Endothelial cell (in vitro differentiated cells): ENCODE data around the gene FRAT1. TPM values are rescaled to one million over a fixed set of nuclear protein-coding genes. Genes with fewer than 3 reads are reported as not detected.

Source experiments
- DNase-seq: peaks from one replicate; pipeline ENCODE4 v3.0.0; 2021; ENCODE audit warnings: low spot score
- H3K27ac Mint-ChIP-seq: one replicate; pipeline ENCODE4 v1.8.0; 2021; ENCODE audit warnings: mixed read lengths, inconsistent platforms; ENCODE audit not compliant: unreplicated experiment
- H3K27me3 Mint-ChIP-seq: one replicate; pipeline ENCODE4 v1.8.0; 2021; ENCODE audit warnings: mild to moderate bottlenecking, moderate library complexity, mixed read lengths, inconsistent platforms; ENCODE audit not compliant: unreplicated experiment
- H3K36me3 Mint-ChIP-seq: one replicate; pipeline ENCODE4 v1.8.0; 2021; ENCODE audit warnings: mild to moderate bottlenecking, low read depth, mixed read lengths, inconsistent platforms; ENCODE audit not compliant: unreplicated experiment
- H3K4me1 Mint-ChIP-seq: one replicate; pipeline ENCODE4 v1.8.0; 2021; ENCODE audit warnings: mild to moderate bottlenecking, mixed read lengths, inconsistent platforms; ENCODE audit not compliant: unreplicated experiment
- H3K4me3 Mint-ChIP-seq: one replicate; pipeline ENCODE4 v1.8.0; 2021; ENCODE audit warnings: mild to moderate bottlenecking, mixed read lengths, inconsistent platforms; ENCODE audit not compliant: unreplicated experiment
- H3K9me3 Mint-ChIP-seq: one replicate; pipeline ENCODE4 v1.8.0; 2021; ENCODE audit warnings: mixed read lengths, inconsistent platforms; ENCODE audit not compliant: unreplicated experiment
- total RNA-seq: library from RNA; stranded (reverse); fragmentation: NEBNext Ultra II Directional; extraction: Animal tissue kit (Norgen Biotek cat#: 25700); gene quantifications from one replicate; pipeline ENCODE4 v1.2.1, GENCODE V29; 2021; ENCODE audit not compliant: unreplicated experiment
- TF ChIP-seq, protein P1 (sequence below): fragments of 200-600 bp; sonication (generic); IDR thresholded peaks from one replicate; pipeline ENCODE4 v1.5.0; 2021; ENCODE audit warnings: antibody characterized with exemption; ENCODE audit not compliant: unreplicated experiment

FRAT1 gene
- total RNA-seq, 1 donor from 2014 or later = 8.0 TPM

DNA sequence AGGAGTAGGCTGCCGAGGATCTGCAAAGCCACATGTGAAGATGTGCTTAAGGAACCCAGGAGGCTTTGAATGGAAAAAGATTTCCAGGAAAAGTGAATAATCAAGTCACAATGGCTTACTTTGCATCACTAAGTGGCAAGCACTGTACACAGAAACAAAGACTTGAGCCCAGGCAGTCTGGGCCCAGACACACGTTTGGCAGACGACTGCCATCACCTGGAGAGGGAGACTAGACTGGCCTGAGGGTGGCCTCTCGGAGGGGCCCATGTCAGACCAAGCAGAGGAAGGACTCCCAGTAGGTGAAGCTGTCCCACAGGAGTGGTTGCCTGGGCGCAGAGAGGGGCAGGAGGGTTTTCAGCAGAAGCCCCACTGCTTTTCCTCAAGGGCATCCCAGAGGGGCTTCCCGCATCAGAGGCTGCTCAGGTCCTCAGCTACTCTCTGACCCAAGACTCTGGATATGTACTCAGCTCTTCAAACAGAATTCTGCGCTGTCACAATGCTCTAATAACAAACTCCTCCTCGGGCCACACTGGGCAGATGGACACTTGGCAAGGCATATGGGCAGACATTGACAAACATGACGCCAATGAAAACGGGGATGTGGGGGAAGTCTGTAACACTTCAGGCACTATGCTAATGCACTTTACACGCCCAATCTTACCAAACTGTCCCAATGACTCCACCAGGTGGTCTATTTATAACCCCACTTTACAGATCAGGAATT lies 43.4 kb downstream of the FRAT1 start:
- Mint-ChIP-seq H3K9me3 (no peaks in the 10 kb centered on the region), H3K4me1 (peaks cover 20% of the 10 kb centered on the region), H3K36me3 (peaks cover 13% of the 10 kb centered on the region), H3K27ac (no peak overlapping the region), H3K4me3 (peak overlapping the region; percentile 8), H3K27me3 (peaks cover 11% of the 10 kb centered on the region)
- DNase-seq = no peak
- TF ChIP-seq, protein P1, sequence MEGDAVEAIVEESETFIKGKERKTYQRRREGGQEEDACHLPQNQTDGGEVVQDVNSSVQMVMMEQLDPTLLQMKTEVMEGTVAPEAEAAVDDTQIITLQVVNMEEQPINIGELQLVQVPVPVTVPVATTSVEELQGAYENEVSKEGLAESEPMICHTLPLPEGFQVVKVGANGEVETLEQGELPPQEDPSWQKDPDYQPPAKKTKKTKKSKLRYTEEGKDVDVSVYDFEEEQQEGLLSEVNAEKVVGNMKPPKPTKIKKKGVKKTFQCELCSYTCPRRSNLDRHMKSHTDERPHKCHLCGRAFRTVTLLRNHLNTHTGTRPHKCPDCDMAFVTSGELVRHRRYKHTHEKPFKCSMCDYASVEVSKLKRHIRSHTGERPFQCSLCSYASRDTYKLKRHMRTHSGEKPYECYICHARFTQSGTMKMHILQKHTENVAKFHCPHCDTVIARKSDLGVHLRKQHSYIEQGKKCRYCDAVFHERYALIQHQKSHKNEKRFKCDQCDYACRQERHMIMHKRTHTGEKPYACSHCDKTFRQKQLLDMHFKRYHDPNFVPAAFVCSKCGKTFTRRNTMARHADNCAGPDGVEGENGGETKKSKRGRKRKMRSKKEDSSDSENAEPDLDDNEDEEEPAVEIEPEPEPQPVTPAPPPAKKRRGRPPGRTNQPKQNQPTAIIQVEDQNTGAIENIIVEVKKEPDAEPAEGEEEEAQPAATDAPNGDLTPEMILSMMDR = no peak

DNA sequence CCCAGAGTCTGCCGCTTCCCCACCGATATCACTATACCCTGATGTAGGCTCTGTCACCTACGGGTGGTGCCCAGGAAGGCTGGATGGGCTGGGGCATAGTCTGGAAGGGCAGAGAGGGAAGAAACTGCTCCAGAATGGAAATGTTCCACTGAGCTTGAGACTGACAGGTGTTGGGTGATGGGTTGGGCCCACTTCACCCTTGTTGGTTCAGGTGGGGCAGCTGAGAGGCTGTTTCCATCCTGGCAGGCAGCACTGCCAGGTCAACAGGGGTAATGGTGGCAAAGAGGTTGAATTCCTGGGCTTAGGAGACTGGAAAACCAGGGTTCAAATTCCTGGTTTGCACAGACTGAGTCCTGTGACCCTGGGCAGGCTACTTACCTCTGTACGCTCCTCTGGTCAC lies 44.0 kb downstream of the FRAT1 start:
- Mint-ChIP-seq H3K4me1 (peaks cover 20% of the 10 kb centered on the region), H3K9me3 (no peaks in the 10 kb centered on the region), H3K36me3 (peaks cover 13% of the 10 kb centered on the region), H3K27me3 (peaks cover 11% of the 10 kb centered on the region), H3K4me3 (peak overlapping the region; percentile 8), H3K27ac (no peak overlapping the region)
- DNase-seq = no peak
- TF ChIP-seq, protein P1 = no peak

DNA sequence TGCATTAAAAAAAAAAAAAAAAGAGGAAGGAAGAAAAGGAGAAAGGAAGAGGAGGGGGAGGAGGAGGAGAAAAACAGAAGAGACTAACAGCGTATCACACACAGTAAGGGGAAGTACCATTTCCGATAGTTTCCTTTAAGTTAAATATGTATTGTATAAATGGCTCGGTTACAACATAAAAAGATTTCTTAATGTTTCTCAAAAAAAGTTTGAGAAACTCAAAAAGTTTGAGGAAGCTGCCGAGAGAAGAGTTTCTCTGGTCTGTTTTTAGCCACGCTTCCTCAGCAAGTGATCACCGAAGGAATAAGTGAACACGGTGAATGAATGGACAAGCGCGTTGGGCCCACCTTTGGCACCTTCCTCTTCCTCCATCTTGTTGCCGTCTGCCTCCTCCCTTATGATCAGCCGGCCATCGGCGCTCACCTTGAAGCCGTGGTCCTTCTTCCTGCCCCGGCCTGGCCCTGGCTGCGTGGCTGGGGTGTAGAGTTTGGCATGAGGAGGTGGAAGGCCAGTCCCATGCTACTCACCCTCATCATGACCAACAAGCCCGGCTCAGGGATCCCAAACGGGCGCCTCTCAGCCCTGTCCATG lies 46.8 kb downstream of the FRAT1 start:
- peaks cover 18% of the 10 kb centered on the region for H3K36me3 Mint-ChIP-seq
- H3K9me3 Mint-ChIP-seq = no peaks in the 10 kb centered on the region
- peak overlapping the region; percentile 18 for H3K4me3 Mint-ChIP-seq
- peaks cover 20% of the 10 kb centered on the region for H3K4me1 Mint-ChIP-seq
- TF ChIP-seq, protein P1 = no peak
- H3K27ac Mint-ChIP-seq = peak overlapping the region; percentile 44
- no peak for DNase-seq
- peaks cover 12% of the 10 kb centered on the region for H3K27me3 Mint-ChIP-seq

DNA sequence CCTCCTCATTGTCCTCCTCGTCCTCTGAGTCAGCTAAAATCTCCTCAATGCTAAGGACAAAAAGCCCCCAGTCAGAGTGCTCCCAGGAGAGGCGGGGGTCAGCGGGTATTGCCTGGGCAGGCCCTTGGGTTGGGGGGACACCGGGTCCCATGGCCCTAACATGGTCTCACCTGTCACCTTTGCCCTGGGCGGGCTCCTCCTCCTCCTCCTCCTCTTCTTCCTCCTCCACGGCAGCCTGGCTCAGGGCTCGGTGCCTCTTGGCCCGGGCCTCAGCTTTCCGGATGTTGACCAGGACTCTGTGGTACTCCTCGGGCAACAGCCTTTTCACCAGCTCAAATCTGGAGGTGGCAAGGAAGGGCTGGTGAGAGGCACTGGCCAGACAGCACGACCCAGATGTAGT lies 47.5 kb downstream of the FRAT1 start:
- no peak overlapping the region for H3K4me3 Mint-ChIP-seq
- H3K9me3 Mint-ChIP-seq = no peaks in the 10 kb centered on the region
- DNase-seq = no peak
- peaks cover 20% of the 10 kb centered on the region for H3K4me1 Mint-ChIP-seq
- TF ChIP-seq, protein P1 = no peak
- H3K36me3 Mint-ChIP-seq = peaks cover 21% of the 10 kb centered on the region
- no peak overlapping the region for H3K27ac Mint-ChIP-seq
- H3K27me3 Mint-ChIP-seq = peaks cover 10% of the 10 kb centered on the region

DNA sequence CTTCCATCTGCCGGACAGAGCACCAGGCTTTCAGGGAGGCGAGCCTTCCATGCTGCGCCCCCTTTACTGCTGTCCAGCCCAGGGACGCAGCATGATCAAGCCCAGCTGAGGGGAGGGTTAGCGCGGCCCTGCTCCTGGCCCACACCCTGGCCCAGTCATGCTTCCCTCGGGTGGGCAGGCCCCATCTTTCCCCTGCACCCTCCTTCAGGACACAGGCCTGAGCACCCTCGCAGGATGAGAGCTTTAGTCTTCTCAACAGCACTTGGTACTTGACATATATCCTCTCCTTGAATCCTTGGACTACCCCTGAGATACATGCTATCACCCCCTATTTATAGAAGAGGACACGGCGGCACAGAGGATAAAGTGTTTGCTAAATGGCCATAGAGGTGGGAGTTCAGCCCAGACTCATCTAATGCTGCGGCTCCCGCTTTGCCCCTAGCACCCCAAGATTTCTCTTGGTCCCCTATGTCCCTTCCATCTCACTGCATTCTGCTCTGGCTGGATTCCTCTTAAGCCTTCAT lies 48.1 kb downstream of the FRAT1 start:
- Mint-ChIP-seq H3K36me3 (peaks cover 27% of the 10 kb centered on the region), H3K4me3 (no peak overlapping the region), H3K9me3 (no peaks in the 10 kb centered on the region), H3K27ac (no peak overlapping the region), H3K27me3 (peaks cover 10% of the 10 kb centered on the region), H3K4me1 (peaks cover 20% of the 10 kb centered on the region)
- DNase-seq = no peak
- TF ChIP-seq, protein P1 = no peak
